GM12878 (cell line): ENCODE measurements around the gene FBXL17. TPM values are rescaled to one million over a fixed set of nuclear protein-coding genes. Genes with fewer than 3 reads are reported as not detected.

Experiments
- ATAC-seq: fragments of 200-7000 bp; cut with Tn5 transposase; 3 replicates; pipeline ENCODE4 v1.9.1; 2020; ENCODE audit warnings: mild to moderate bottlenecking, moderate library complexity
- BruUV-seq: library from RNA; stranded (reverse); fragments of 400-500 nt; replicated peaks from 2 replicates; lab custom pipeline; 2021; lab: Mats Ljungman, UMichigan
- CTCF ChIA-PET: fragments of 300-600 bp; sonication (Branson Sonifier 250); formaldehyde crosslinking; extraction: SDS; loops from one replicate; lab custom pipeline; 2021; ENCODE audit warnings: inconsistent platforms; lab: Yijun Ruan, JAX
- POLR2A ChIA-PET: fragments of 350-600 bp; formaldehyde crosslinking; extraction: SDS; loops from one replicate; lab custom pipeline; 2021; ENCODE audit warnings: inconsistent platforms; lab: Charles Lee
- RAD21 ChIA-PET: fragments of 300-600 bp; sonication (Branson Sonifier 250); formaldehyde crosslinking; loops from one replicate; lab custom pipeline; 2023; ENCODE audit warnings: antibody characterized with exemption; ENCODE audit not compliant: unreplicated experiment; lab: Charles Lee
- SMC1A ChIA-PET: fragments of 300-600 bp; sonication (Branson Sonifier 250); formaldehyde crosslinking; loops from one replicate; lab custom pipeline; 2023; ENCODE audit not compliant: unreplicated experiment, uncharacterized antibody; lab: Charles Lee
- DNase-seq: peaks from one replicate; pipeline ENCODE4 v3.0.0-alpha.2; 2011; ENCODE audit warnings: low read depth, low spot score
- FAIRE-seq: peaks from 3 replicates; lab custom pipeline; 2011; peaks lifted over from hg19 to GRCh38; lab: Jason Lieb, UNC
- H2AFZ ChIP-seq: 2 replicates; pipeline ENCODE4 v1.6.0; 2011; ENCODE audit warnings: low read depth, low read length, control low read depth; ENCODE audit not compliant: control insufficient read depth
- H3K27ac ChIP-seq: 2 replicates; pipeline ENCODE4 v1.5.1; 2011; ENCODE audit warnings: control low read depth; ENCODE audit not compliant: control insufficient read depth, insufficient read depth
- H3K27me3 ChIP-seq, 2 experiments: replicated peaks in 1 of 2; 2 replicates each; pipeline versions ENCODE4 v1.6.0 to v1.6.1; 2011; ENCODE audit warnings: low read length in 1 of 2; ENCODE audit not compliant: control insufficient read depth in 2 of 2, insufficient read depth in 2 of 2
- H3K36me3 ChIP-seq, 2 experiments: 2 replicates each; pipeline ENCODE4 v1.5.1; 2011; ENCODE audit warnings: low read length in 1 of 2; ENCODE audit not compliant: control insufficient read depth in 2 of 2, insufficient read depth in 2 of 2
- H3K4me1 ChIP-seq: 2 replicates; pipeline ENCODE4 v1.6.1; 2011; ENCODE audit warnings: mild to moderate bottlenecking, low read length, moderate library complexity, mixed read lengths; ENCODE audit not compliant: control insufficient read depth, insufficient read depth
- H3K4me2 ChIP-seq: 2 replicates; pipeline ENCODE4 v1.6.0; 2011; ENCODE audit warnings: control low read depth; ENCODE audit not compliant: control insufficient read depth, insufficient read depth
- H3K4me3 ChIP-seq: fragments of 200-600 bp; sonication (generic); 2 replicates; pipeline ENCODE4 v1.5.1; 2016
- H3K79me2 ChIP-seq: 2 replicates; pipeline ENCODE4 v1.6.0; 2011; ENCODE audit warnings: low read length; ENCODE audit not compliant: control insufficient read depth, insufficient read depth
- H3K9ac ChIP-seq: 2 replicates; pipeline ENCODE4 v1.8.0; 2011; ENCODE audit warnings: low read length, control low read depth, mixed read lengths; ENCODE audit not compliant: control insufficient read depth, insufficient read depth
- H3K9me3 ChIP-seq: replicated peaks from 3 replicates; pipeline ENCODE4 v1.5.1; 2011; ENCODE audit warnings: mild to moderate bottlenecking, low read length; ENCODE audit not compliant: control insufficient read depth, insufficient read depth
- H4K20me1 ChIP-seq: 2 replicates; pipeline ENCODE4 v1.6.0; 2011; ENCODE audit not compliant: control insufficient read depth, insufficient read depth
- BCL3 ChIP-seq: IDR thresholded peaks from 2 replicates; pipeline ENCODE4 v1.6.1; 2011; ENCODE audit warnings: borderline replicate concordance, low read depth, mild to moderate bottlenecking, moderate library complexity, low read length; ENCODE audit not compliant: insufficient read depth, poor library complexity, severe bottlenecking
- RAD51 ChIP-seq: fragments of 450-650 bp; IDR thresholded peaks from 2 replicates; pipeline ENCODE4 v1.6.1; 2016; ENCODE audit warnings: moderate library complexity, mild to moderate bottlenecking, inconsistent platforms
- STAT1 ChIP-seq: fragments of 450-650 bp; conservative IDR thresholded peaks from 2 replicates; pipeline ENCODE4 v1.6.1; 2014; ENCODE audit warnings: antibody characterized with exemption, mild to moderate bottlenecking
- TCF3 ChIP-seq: IDR thresholded peaks from 2 replicates; pipeline ENCODE4 v1.6.1; 2012; ENCODE audit warnings: low read depth, mild to moderate bottlenecking, low read length, borderline replicate concordance; ENCODE audit not compliant: insufficient read depth
- ZBED1 ChIP-seq: IDR thresholded peaks from 2 replicates; pipeline ENCODE4 v1.6.1; 2016; ENCODE audit warnings: borderline replicate concordance
- ZBTB4 ChIP-seq: fragments of 450-650 bp; formaldehyde crosslinking; IDR thresholded peaks from 2 replicates; pipeline ENCODE4 v1.4.0; 2022; ENCODE audit warnings: mild to moderate bottlenecking, moderate library complexity
- ZNF217 ChIP-seq: fragments of 450-650 bp; IDR thresholded peaks from 2 replicates; pipeline ENCODE4 v1.6.1; 2017; ENCODE audit warnings: antibody characterized with exemption, mild to moderate bottlenecking
- WGBS: methylation state at CpG from one replicate; pipeline ENCODE4 v1.1.6; 2016; ENCODE audit warnings: low lambda C conversion rate; ENCODE audit not compliant: insufficient replicate concordance, insufficient coverage; ENCODE audit errors: missing lambda C conversion rate; 5-methylcytosine and 5-hydroxymethylcytosine counted together
- in situ Hi-C: fragments of 300-500 bp; cut with MboI; formaldehyde crosslinking; loops from 9 replicates; pipeline ENCODE4 v1.14.3; 2018; ENCODE audit warnings: mixed read lengths
- intact Hi-C: fragments of 100-400 bp; cut with micrococcal nuclease; formaldehyde crosslinking; loops from one replicate; pipeline ENCODE4 v1.14.2; 2022; ENCODE audit not compliant: unreplicated experiment
- polyA plus RNA-seq, 11 experiments: library from polyadenylated mRNA; depleted of rRNA in 4 of 11; unstranded in 6 of 11; stranded (reverse) in 5 of 11; fragments of >200 nt; fragmentation: Nextera tagmentation in 4 of 11; fragmentation: Illumina TruSeq in 1 of 11; extraction: Ambion mirVana in 4 of 11; extraction: Trizol in 1 of 11; gene quantifications; 1 replicate in 1 of 11; 2 replicates in 10 of 11; pipeline versions ENCODE4 v1.2.1 to v1.2.3, GENCODE V29; 2011 to 2016; ENCODE audit warnings: inconsistent platforms in 2 of 11, missing spikeins in 2 of 11, low read depth in 1 of 11
- total RNA-seq, 4 experiments: library from RNA; depleted of rRNA in 3 of 4; stranded (reverse); fragments of >200 nt in 3 of 4; fragmentation: Illumina TruSeq in 1 of 4; extraction: Trizol in 1 of 4; gene quantifications; 2 replicates each; pipeline versions ENCODE4 v1.2.1 to v1.2.3, GENCODE V29; 2013 to 2021

FBXL17 gene
- total and polyA plus RNA-seq, 10 of the 15 experiments (the other 5 are each of a cell fraction or from before 2014, with no cell fraction given) = 0.88 to 9.0 (median 4.4) TPM

DNA sequence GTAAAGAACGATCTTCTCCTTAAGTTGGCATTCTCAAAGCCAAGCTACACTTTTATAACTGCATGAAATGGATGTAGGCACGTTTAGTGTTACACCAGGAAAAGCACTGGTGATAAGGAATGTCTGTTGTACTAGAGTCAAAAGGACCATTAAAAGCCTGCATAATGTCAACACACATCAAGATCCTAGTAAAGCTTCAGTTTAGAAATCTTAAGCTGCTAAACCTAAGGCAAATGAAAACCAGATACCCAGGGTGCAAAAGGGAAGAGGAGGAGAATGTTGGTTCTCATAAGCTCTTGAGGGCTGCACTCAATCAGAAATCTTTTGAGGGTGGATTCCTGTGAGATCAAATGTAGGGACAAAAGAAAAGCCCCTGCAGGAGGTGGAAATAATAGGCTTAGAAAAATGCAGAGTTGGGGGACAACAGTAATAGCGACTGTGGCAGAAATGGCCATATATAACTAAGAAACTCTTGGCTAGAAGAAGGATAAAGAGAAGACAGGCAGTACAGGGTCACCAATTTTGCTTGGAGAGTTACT is 148.2 kb downstream of the FBXL17 start:
- Histone ChIP-seq H3K9me3 (no peaks in the 10 kb centered on the region), H3K4me3 (no peak overlapping the region), H3K27ac (no peak overlapping the region), H3K27me3 (no peaks in the 10 kb centered on the region)
- no TSS peak for BruUV-seq
- CTCF ChIA-PET = no interaction called here
- SMC1A ChIA-PET = interaction anchor here (1.3 kb wide), 1 partner anchor 28 kb away, joined by 3 read pairs; no protein-coding TSS in a partner anchor
- DNase-seq = no peak
- intact Hi-C loops = no loop called here
- TF ChIP-seq RAD51 (no peak), BCL3 (no peak), ZNF217 (no peak), ZBTB4 (CRISPR knock-in tag) (no peak), TCF3 (no peak), ZBED1 (no peak), STAT1 (no peak)
- TF ChIP-seq, all 136 proteins: peak for 0
- H4K20me1 ChIP-seq = no peaks in the 10 kb centered on the region
- no peaks in the 10 kb centered on the region for H3K79me2 ChIP-seq
- no peak overlapping the region for H3K4me2 ChIP-seq
- no peak overlapping the region for H2AFZ ChIP-seq
- ATAC-seq (no peak), FAIRE-seq (no peak)
- H3K36me3 ChIP-seq = no peaks in the 10 kb centered on the region
- H3K4me1 ChIP-seq = no peaks in the 10 kb centered on the region
- in situ Hi-C loops = no loop called here
- no peak overlapping the region for H3K9ac ChIP-seq
- ChIA-PET RAD21 (no interaction called here), POLR2A (no interaction called here)
- 83% methylated on average over 3 of the region's 3 CpGs for WGBS
